CD14-positive monocyte (primary cell): ENCODE data around the gene TRAPPC11. TPM values are rescaled to one million over a fixed set of nuclear protein-coding genes. Genes with fewer than 3 reads are reported as not detected.

Experiments used
- DNase-seq, 3 donors: peaks; one replicate each; pipeline ENCODE4 v3.0.0-alpha.2; 2011 to 2022
- H2AFZ ChIP-seq: 2 replicates; pipeline ENCODE4 v1.6.0; 2012; ENCODE audit warnings: mild to moderate bottlenecking, low read depth, low read length, inconsistent platforms; ENCODE audit not compliant: insufficient read depth, poor library complexity, severe bottlenecking
- H3K27ac ChIP-seq, 2 donors: 1 replicate in 1 of 2; 2 replicates in 1 of 2; pipeline ENCODE4 v1.5.1; 2012 to 2013; ENCODE audit warnings: low read length in 2 of 2, control low read depth in 1 of 2, inconsistent platforms in 1 of 2, low read depth in 1 of 2, mild to moderate bottlenecking in 1 of 2
- H3K27me3 ChIP-seq, 2 donors: one replicate each; pipeline versions ENCODE4 v1.6.0 to v1.6.1; 2011 to 2013; ENCODE audit warnings: low read length in 2 of 2; ENCODE audit not compliant: control insufficient read depth in 2 of 2, insufficient read depth in 2 of 2
- H3K36me3 ChIP-seq, 2 donors: replicated peaks in 1 of 2; 1 replicate in 1 of 2; 2 replicates in 1 of 2; pipeline versions ENCODE4 v1.5.1 to v1.6.1; 2012 to 2013; ENCODE audit warnings: low read length in 2 of 2, control low read depth in 1 of 2, inconsistent platforms in 1 of 2, mild to moderate bottlenecking in 1 of 2; ENCODE audit not compliant: insufficient read depth in 2 of 2, control insufficient read depth in 1 of 2
- H3K4me1 ChIP-seq, 2 donors: 1 replicate in 1 of 2; 2 replicates in 1 of 2; pipeline versions ENCODE4 v1.5.1 to v1.6.1; 2012 to 2013; ENCODE audit warnings: low read length in 2 of 2, control low read depth in 1 of 2, inconsistent platforms in 1 of 2, mild to moderate bottlenecking in 1 of 2, moderate library complexity in 1 of 2; ENCODE audit not compliant: insufficient read depth in 2 of 2, control insufficient read depth in 1 of 2
- H3K4me2 ChIP-seq: replicated peaks from 2 replicates; pipeline ENCODE3; 2012; ENCODE audit warnings: low read length, moderate library complexity, mild to moderate bottlenecking; ENCODE audit not compliant: poor library complexity, severe bottlenecking; ENCODE audit errors: extremely low read depth
- H3K4me3 ChIP-seq, 3 experiments: fragments of 200-600 bp in 1 of 3; sonication (generic) in 1 of 3; replicated peaks in 1 of 3; 1 replicate in 2 of 3; 2 replicates in 1 of 3; pipeline ENCODE4 v1.5.1; 2011 to 2013; ENCODE audit warnings: low read length in 3 of 3, mild to moderate bottlenecking in 3 of 3, control low read depth in 2 of 3, low read depth in 2 of 3, inconsistent platforms in 1 of 3, moderate library complexity in 1 of 3
- H3K79me2 ChIP-seq: 2 replicates; pipeline ENCODE4 v1.6.0; 2012; ENCODE audit warnings: mild to moderate bottlenecking, control low read depth, inconsistent platforms, low read length, moderate library complexity; ENCODE audit not compliant: insufficient read depth
- H3K9ac ChIP-seq: 2 replicates; pipeline ENCODE4 v1.6.0; 2017; ENCODE audit warnings: low read length, mild to moderate bottlenecking; ENCODE audit not compliant: insufficient read depth, poor library complexity, severe bottlenecking
- H3K9me3 ChIP-seq, 2 donors: replicated peaks in 1 of 2; 1 replicate in 1 of 2; 2 replicates in 1 of 2; pipeline versions ENCODE4 v1.5.1 to v1.6.1; 2012 to 2013; ENCODE audit warnings: low read length in 2 of 2, control low read depth in 1 of 2; ENCODE audit not compliant: control insufficient read depth in 1 of 2, insufficient read depth in 1 of 2
- H4K20me1 ChIP-seq: 2 replicates; pipeline ENCODE4 v1.6.0; 2012; ENCODE audit warnings: mild to moderate bottlenecking, low read length, control low read depth, moderate library complexity; ENCODE audit not compliant: insufficient read depth
- H3K27ac Mint-ChIP-seq, 7 donors: one replicate each; pipeline ENCODE4 v1.8.0; 2020; ENCODE audit warnings: mild to moderate bottlenecking in 7 of 7, mixed read lengths in 7 of 7, moderate library complexity in 6 of 7, inconsistent platforms in 2 of 7
- H3K27me3 Mint-ChIP-seq, 3 donors: one replicate each; pipeline ENCODE4 v1.8.0; 2021 to 2022; ENCODE audit warnings: low read depth in 3 of 3, mild to moderate bottlenecking in 3 of 3, mixed read lengths in 3 of 3, moderate library complexity in 3 of 3, inconsistent platforms in 1 of 3
- H3K36me3 Mint-ChIP-seq, 2 donors: one replicate each; pipeline ENCODE4 v1.8.0; 2020; ENCODE audit warnings: mixed read lengths in 2 of 2, inconsistent platforms in 1 of 2, mild to moderate bottlenecking in 1 of 2
- H3K4me1 Mint-ChIP-seq: one replicate; pipeline ENCODE4 v1.8.0; 2020; ENCODE audit warnings: mild to moderate bottlenecking, mixed read lengths
- H3K4me3 Mint-ChIP-seq, 2 donors: one replicate each; pipeline ENCODE4 v1.8.0; 2020; ENCODE audit warnings: mild to moderate bottlenecking in 2 of 2, mixed read lengths in 2 of 2, moderate library complexity in 1 of 2
- H3K9me3 Mint-ChIP-seq, 7 donors: one replicate each; pipeline ENCODE4 v1.8.0; 2020 to 2022; ENCODE audit warnings: mixed read lengths in 7 of 7, mild to moderate bottlenecking in 6 of 7, moderate library complexity in 6 of 7, inconsistent platforms in 2 of 7
- WGBS: methylation state at CpG from one replicate; pipeline ENCODE4 v1.1.5; 2013; ENCODE audit warnings: missing lambda C conversion rate; ENCODE audit not compliant: insufficient coverage; 5-methylcytosine and 5-hydroxymethylcytosine counted together
- intact Hi-C, 2 donors: fragments of 100-400 bp; cut with micrococcal nuclease; formaldehyde crosslinking; loops; one replicate each; pipeline versions ENCODE4 v1.15.0 to v1.15.1; 2023
- polyA plus RNA-seq, 3 donors: library from polyadenylated mRNA; depleted of rRNA in 1 of 3; unstranded in 2 of 3; stranded (reverse) in 1 of 3; fragments of 300-500 nt in 2 of 3; fragments of >200 nt in 1 of 3; fragmentation: Illumina TruSeq in 2 of 3; gene quantifications; 1 replicate in 2 of 3; 2 replicates in 1 of 3; pipeline ENCODE4 v1.2.3, GENCODE V29; 2012 to 2021
- small RNA-seq: library from RNA; depleted of rRNA; stranded (forward); fragments of <200 nt; gene quantifications from one replicate; pipeline ENCODE3, GENCODE V24; 2012; ENCODE audit warnings: low read depth; ENCODE audit not compliant: insufficient read length
- TF ChIP-seq, protein P1 (sequence below): fragments of 200-600 bp; IDR thresholded peaks from one replicate; pipeline ENCODE4 v1.8.0; 2022; ENCODE audit warnings: antibody characterized with exemption, mild to moderate bottlenecking

Gene TRAPPC11
- polyA plus RNA-seq, 3 donors, result 18.4 to 30.7 (median 29.7) TPM

DNA sequence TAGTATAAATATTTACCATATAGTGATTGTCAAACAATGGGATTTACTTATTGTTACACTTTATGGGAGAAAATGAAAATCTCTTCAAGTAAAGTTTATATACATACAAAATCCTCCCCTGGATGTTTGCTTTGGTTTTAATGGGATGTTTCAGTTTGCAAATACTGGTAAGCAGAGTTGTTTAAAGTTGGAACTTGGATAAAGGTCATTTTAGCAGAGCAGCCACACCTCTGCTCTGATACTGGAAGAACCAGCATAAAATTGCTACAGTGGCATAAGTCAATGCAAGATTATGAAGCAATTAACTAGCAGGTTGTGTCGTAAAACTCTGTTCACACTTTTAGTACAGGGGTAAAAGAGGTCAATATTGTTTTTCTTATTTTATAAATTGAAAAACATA, 101.2 kb downstream of the TRAPPC11 start:
- no peak overlapping the region for H3K4me3 Mint-ChIP-seq
- peaks cover 0 to 4% (median under 1%) of the 10 kb centered on the region in 3 donors for H3K27me3 Mint-ChIP-seq
- DNase-seq, result no peak
- Histone ChIP-seq H3K79me2 (no peaks in the 10 kb centered on the region), H4K20me1 (no peaks in the 10 kb centered on the region), H3K27me3 (no peaks in the 10 kb centered on the region), H2AFZ (no peak overlapping the region), H3K4me3 (no peak overlapping the region), H3K4me2 (no peak overlapping the region), H3K36me3 (no peaks in the 10 kb centered on the region), H3K27ac (no peak overlapping the region), H3K4me1 (peaks cover 0 to under 1% of the 10 kb centered on the region in 2 donors), H3K9me3 (no peaks in the 10 kb centered on the region), H3K9ac (no peak overlapping the region)
- intact Hi-C loops, result no loop called here
- H3K27ac Mint-ChIP-seq, result no peak overlapping the region
- no peaks in the 10 kb centered on the region for H3K36me3 Mint-ChIP-seq
- H3K9me3 Mint-ChIP-seq, result peaks cover 0 to 3% (median 1%) of the 10 kb centered on the region in 7 donors
- H3K4me1 Mint-ChIP-seq, result peaks cover 2% of the 10 kb centered on the region
- TF ChIP-seq, protein P1, sequence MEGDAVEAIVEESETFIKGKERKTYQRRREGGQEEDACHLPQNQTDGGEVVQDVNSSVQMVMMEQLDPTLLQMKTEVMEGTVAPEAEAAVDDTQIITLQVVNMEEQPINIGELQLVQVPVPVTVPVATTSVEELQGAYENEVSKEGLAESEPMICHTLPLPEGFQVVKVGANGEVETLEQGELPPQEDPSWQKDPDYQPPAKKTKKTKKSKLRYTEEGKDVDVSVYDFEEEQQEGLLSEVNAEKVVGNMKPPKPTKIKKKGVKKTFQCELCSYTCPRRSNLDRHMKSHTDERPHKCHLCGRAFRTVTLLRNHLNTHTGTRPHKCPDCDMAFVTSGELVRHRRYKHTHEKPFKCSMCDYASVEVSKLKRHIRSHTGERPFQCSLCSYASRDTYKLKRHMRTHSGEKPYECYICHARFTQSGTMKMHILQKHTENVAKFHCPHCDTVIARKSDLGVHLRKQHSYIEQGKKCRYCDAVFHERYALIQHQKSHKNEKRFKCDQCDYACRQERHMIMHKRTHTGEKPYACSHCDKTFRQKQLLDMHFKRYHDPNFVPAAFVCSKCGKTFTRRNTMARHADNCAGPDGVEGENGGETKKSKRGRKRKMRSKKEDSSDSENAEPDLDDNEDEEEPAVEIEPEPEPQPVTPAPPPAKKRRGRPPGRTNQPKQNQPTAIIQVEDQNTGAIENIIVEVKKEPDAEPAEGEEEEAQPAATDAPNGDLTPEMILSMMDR, result no peak
- no CpG with 5 or more reads among the region's 1 CpG for WGBS

Small RNA genes within 50 kb of the gene (small RNA-seq; reads per million reads assigned to genes)
- gene RNU6-1053P (not detected), gene RNU6-335P (not detected), gene RNU6-479P (not detected)

Other genes starting within 250 kb of the TRAPPC11 start
- gene CDKN2AIP, start 214.7 kb upstream of the TRAPPC11 start, polyA plus RNA-seq, result 1 to 10 TPM; 3.1 to 4.4 (median 3.7) TPM
- 10 to 100 TPM in 2 of 3 donors, 1 to 10 TPM in 1; 6.6 to 12.2 (median 10.5) TPM for gene ING2, start 154.2 kb upstream of the TRAPPC11 start, polyA plus RNA-seq
- 10 to 100 TPM in 2 of 3 donors, 1 to 10 TPM in 1; 4.4 to 21.2 (median 16.5) TPM for gene RWDD4, start 108 bp upstream of the TRAPPC11 start, polyA plus RNA-seq
- under 1 TPM in 1 of 3 donors, not detected in 2; 0.01 TPM for gene STOX2, start 246.0 kb downstream of the TRAPPC11 start, polyA plus RNA-seq